Heart left ventricle (tissue), 13 donors: ENCODE measurements around the gene DHX32.

Experiments used
- CTCF ChIP-seq, 12 donors: fragments of 200-600 bp; sonication (generic) in 4 of 12; IDR thresholded peaks; one replicate each; pipeline versions ENCODE4 v1.5.0 to v1.8.0; 2018 to 2022; ENCODE audit warnings: antibody characterized with exemption in 12 of 12, mild to moderate bottlenecking in 5 of 12
- POLR2A ChIP-seq, 2 donors: fragments of 450-650 bp; IDR thresholded peaks; one replicate each; pipeline ENCODE4 v1.6.1; 2017; ENCODE audit warnings: antibody characterized with exemption in 2 of 2, mild to moderate bottlenecking in 2 of 2, moderate library complexity in 2 of 2
- donor health status: ischemic (EF 13 %, LVEDD 7.1; RV severe dilation, severe dysfunction).
- donor health status: DM: no; HTN: yes; CAD: no.
- donor health status: DM: no; HTN: no; CAD: no.
- donor health status: ischemic (EF 25% LVEDD 6.9; RV normal size, moderate dysfunction).
- donor health status: ischemic (EF 25% LVEDD 5.7; RV mildly dilated, moderate dysfunction).
- donor health status: ischemic (EF 35%, LVEDD 5.7; RV mildly dilated, moderate dysfunction).
- donor health status: nonischemic (EF 11% LVEDD 7.7; RV severe dilation, severe dysfunction).
- donor health status: DM: yes; HTN: yes; CAD: no.
- donor health status: PGD.
- donor health status: ischemic (EF 29% LVEDD 5.4; RV normal size, mild dysfunction).
- donor health status: nonischemic (EF 23%, LVEDD 6.1; RV moderate dilation, normal function).

GRCh38 chr10:125812128-125812750 lies 68.9 kb downstream of the DHX32 start:
- TF ChIP-seq CTCF (IDR thresholded peaks at IDR 0.05) (no peak), POLR2A (IDR thresholded peaks at IDR 0.05) (no peak)
